ENCODE results near the gene DAB1.
A peak's percentile ranks its signal among the peaks of the same experiment; 100 is the strongest.

Gene DAB1

GRCh38 chr1:57411262-57411661, 12.6 kb downstream of the DAB1 start:
- DNase-seq, result peak in 1 of 14 donors; percentile 37

- DNase-seq, result no peak
These were observed 13.4 kb downstream of the DAB1 start for GRCh38 chr1:57410508-57410907.

- DNase-seq, result no peak
These were observed 15.9 kb downstream of the DAB1 start for GRCh38 chr1:57407928-57408327.

GRCh38 chr1:57406428-57406970, 17.4 kb downstream of the DAB1 start:
- peak in 1 of 14 donors; percentile 47 for DNase-seq

GRCh38 chr1:57404884-57405283, 19.0 kb downstream of the DAB1 start:
- no peak for DNase-seq

- DNase-seq, result peak in 1 of 14 donors; percentile 55
These were observed 20.7 kb downstream of the DAB1 start for GRCh38 chr1:57403201-57403600.

GRCh38 chr1:57401671-57402070, 22.2 kb downstream of the DAB1 start:
- no peak for DNase-seq

- no peak for DNase-seq
These were observed 23.8 kb downstream of the DAB1 start for GRCh38 chr1:57400048-57400447.

- no peak for DNase-seq
These were observed 30.7 kb downstream of the DAB1 start for GRCh38 chr1:57393058-57393584.

- DNase-seq, result no peak
These were observed 38.5 kb downstream of the DAB1 start for GRCh38 chr1:57385336-57385735.

- DNase-seq, result no peak
These were observed 39.0 kb downstream of the DAB1 start for GRCh38 chr1:57384901-57385300.

- no peak for DNase-seq
These were observed 39.6 kb downstream of the DAB1 start for GRCh38 chr1:57384284-57384683.

GRCh38 chr1:57381871-57382270, 42.0 kb downstream of the DAB1 start:
- DNase-seq, result no peak

- DNase-seq, result no peak
These were observed 42.4 kb downstream of the DAB1 start for GRCh38 chr1:57381426-57381825.

- DNase-seq, result no peak
These were observed 42.9 kb downstream of the DAB1 start for GRCh38 chr1:57380923-57381322.

GRCh38 chr1:57378534-57378933, 45.3 kb downstream of the DAB1 start:
- peak in 1 of 14 donors; percentile 30 for DNase-seq

GRCh38 chr1:57377339-57378139, 46.3 kb downstream of the DAB1 start:
- no peak for DNase-seq

- no peak for DNase-seq
These were observed 47.8 kb downstream of the DAB1 start for GRCh38 chr1:57376041-57376440.

- no peak for DNase-seq
These were observed 54.0 kb downstream of the DAB1 start for GRCh38 chr1:57369889-57370288.

GRCh38 chr1:57367945-57368344, 55.9 kb downstream of the DAB1 start:
- no peak for DNase-seq

- no peak for DNase-seq
These were observed 60.2 kb downstream of the DAB1 start for GRCh38 chr1:57363643-57364042.

GRCh38 chr1:57363165-57363564, 60.7 kb downstream of the DAB1 start:
- DNase-seq, result no peak

- no peak for DNase-seq
These were observed 61.4 kb downstream of the DAB1 start for GRCh38 chr1:57362480-57362879.

- DNase-seq, result peak in 1 of 14 donors; percentile 46
These were observed 62.3 kb downstream of the DAB1 start for GRCh38 chr1:57361516-57361915.
